Thymus (tissue), 11 donors: ENCODE data around the gene SAMD10. TPM values are rescaled to one million over a fixed set of nuclear protein-coding genes. Genes with fewer than 3 reads are reported as not detected.
"Not testable (repeated sequence)": the region's sequence is repeated elsewhere in the genome, so short reads cannot be mapped to it uniquely, and the experiment has no call there.

ENCODE experiments used
- DNase-seq, 9 donors: peaks; one replicate each; pipeline ENCODE4 v3.0.0-alpha.2; 2013; ENCODE audit warnings: low spot score in 9 of 9, low read depth in 6 of 9, missing footprints in 1 of 9
- H3K27ac ChIP-seq, 2 donors: one replicate each; pipeline ENCODE4 v1.5.1; 2013; ENCODE audit warnings: control low read depth in 1 of 2, low read depth in 1 of 2, low read length in 1 of 2, mild to moderate bottlenecking in 1 of 2, moderate library complexity in 1 of 2
- H3K27me3 ChIP-seq, 2 donors: one replicate each; pipeline ENCODE4 v1.5.1; 2013; ENCODE audit warnings: low read length in 1 of 2; ENCODE audit not compliant: control insufficient read depth in 2 of 2, insufficient read depth in 1 of 2
- H3K36me3 ChIP-seq, 2 donors: one replicate each; pipeline ENCODE4 v1.5.1; 2013; ENCODE audit warnings: low read length in 1 of 2, mild to moderate bottlenecking in 1 of 2, moderate library complexity in 1 of 2; ENCODE audit not compliant: control insufficient read depth in 2 of 2, insufficient read depth in 2 of 2
- H3K4me1 ChIP-seq, 2 donors: one replicate each; pipeline ENCODE4 v1.5.1; 2013; ENCODE audit warnings: low read length in 2 of 2; ENCODE audit not compliant: control insufficient read depth in 2 of 2, insufficient read depth in 2 of 2
- H3K4me3 ChIP-seq, 2 donors: one replicate each; pipeline ENCODE4 v1.5.1; 2013; ENCODE audit warnings: low read length in 2 of 2, control low read depth in 1 of 2, mild to moderate bottlenecking in 1 of 2
- H3K9me3 ChIP-seq, 2 donors: one replicate each; pipeline ENCODE4 v1.5.1; 2013; ENCODE audit warnings: low read length in 1 of 2, mild to moderate bottlenecking in 1 of 2; ENCODE audit not compliant: control insufficient read depth in 2 of 2, insufficient read depth in 1 of 2
- WGBS: extraction: QIAGEN DNeasy Blood & Tissue Kit; methylation state at CpG from one replicate; pipeline ENCODE4 v1.1.7; 2013; 5-methylcytosine and 5-hydroxymethylcytosine counted together
- polyA plus RNA-seq: library from polyadenylated mRNA; stranded (reverse); fragments of 200-250 nt; gene quantifications from one replicate; pipeline ENCODE4 v1.2.3, GENCODE V29; 2013
- total RNA-seq: library from RNA; stranded (reverse); fragments of 120-200 nt; gene quantifications from one replicate; pipeline ENCODE4 v1.2.4, GENCODE V29; 2013
- donor health status: healthy.

SAMD10 gene
- total and polyA plus RNA-seq, 2 donors: 3.4 to 10.5 TPM

DNA sequence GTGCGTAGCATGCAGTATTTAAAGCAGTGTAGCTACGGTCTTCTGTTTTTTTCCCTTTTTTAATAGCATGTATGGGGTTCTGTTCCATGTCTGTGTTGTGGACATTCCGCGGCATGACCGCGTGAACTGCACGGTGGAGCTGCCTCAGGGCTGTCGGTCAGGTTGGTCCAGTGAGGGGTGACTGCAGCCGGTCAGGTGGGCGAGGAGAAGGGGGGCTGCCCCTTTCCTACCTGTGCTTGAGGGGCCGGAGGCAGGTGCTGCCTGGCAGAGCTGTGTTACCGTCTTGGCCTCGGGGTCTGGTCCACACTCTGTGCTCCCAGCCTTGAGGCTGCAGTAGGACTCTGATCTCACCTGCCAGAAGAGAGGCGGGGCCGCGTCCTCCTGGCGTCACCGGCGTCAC is 47.7 kb downstream of the SAMD10 start:
- WGBS: 98% methylated on average over 19 of the region's 19 CpGs
- Histone ChIP-seq H3K4me3 (no peak overlapping the region), H3K9me3 (peaks cover 0 to 3% of the 10 kb centered on the region in 2 donors), H3K36me3 (peaks cover 70 to 84% of the 10 kb centered on the region in 2 donors), H3K27ac (no peak overlapping the region), H3K27me3 (no peaks in the 10 kb centered on the region), H3K4me1 (no peaks in the 10 kb centered on the region)
- no peak for DNase-seq

DNA sequence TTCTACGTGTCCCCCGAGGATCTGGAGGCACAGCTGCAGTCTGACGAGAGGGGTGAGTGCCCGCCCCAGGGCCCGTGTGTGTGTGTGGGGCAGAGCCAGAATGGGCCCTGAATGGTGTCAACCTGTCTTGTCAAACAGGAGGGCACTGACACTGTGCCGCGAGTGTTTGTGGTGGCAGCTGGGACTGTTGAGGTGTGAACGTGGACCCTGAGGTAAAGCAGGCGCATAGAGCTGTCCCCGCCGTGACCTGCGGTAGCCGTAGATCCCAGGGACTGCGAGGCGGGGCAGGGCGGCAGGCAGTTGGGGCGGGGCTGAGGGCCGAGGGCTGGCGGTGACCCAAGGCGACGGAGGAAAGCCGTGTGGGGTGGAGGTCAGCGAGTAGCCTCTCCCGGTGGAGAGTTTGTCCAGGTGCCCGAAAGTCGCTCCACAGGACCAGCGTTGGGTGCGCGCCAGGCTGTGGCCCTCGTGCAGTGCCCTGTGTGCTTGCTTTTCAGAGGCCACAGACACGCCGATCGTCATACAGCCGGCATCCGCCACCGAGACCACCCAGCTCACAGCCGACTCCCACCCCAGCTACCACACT is 48.4 kb downstream of the SAMD10 start:
- no peak overlapping the region for H3K27ac ChIP-seq
- WGBS: 98% methylated on average over 37 of the region's 37 CpGs
- DNase-seq: no peak

DNA sequence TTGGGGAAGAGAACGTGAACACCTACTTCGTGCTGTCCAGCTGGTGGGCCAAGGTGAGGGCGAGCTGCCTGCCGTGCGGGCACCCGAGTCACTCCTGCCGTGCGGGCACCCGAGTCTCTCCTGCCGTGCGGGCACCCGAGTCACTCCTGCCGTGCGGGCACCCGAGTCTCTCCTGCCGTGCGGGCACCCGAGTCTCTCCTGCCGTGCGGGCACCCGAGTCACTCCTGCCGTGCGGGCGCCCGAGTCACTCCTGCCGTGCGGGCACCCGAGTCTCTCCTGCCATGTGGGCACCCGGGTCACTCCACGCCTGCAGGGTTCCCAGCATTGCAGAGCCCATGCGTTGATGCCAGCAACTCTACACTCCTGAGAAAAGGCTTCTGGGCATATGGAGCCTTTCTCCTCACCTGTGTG is 50.0 kb downstream of the SAMD10 start:
- H3K4me3 ChIP-seq, DNase-seq, H3K9me3 ChIP-seq, H3K27me3 ChIP-seq, H3K27ac ChIP-seq, H3K4me1 ChIP-seq: not testable (repeated sequence)
- H3K36me3 ChIP-seq: peaks cover 63 to 73% of the 10 kb centered on the region in 2 donors
- WGBS: 96% methylated on average over 31 of the region's 31 CpGs

More for the DNA sequence above, 48.4 kb downstream of the SAMD10 start:
- Histone ChIP-seq H3K4me1 (no peaks in the 10 kb centered on the region), H3K4me3 (no peak overlapping the region), H3K36me3 (peaks cover 75 to 85% of the 10 kb centered on the region in 2 donors), H3K27me3 (no peaks in the 10 kb centered on the region), H3K9me3 (peaks cover 0 to 3% of the 10 kb centered on the region in 2 donors)

DNA sequence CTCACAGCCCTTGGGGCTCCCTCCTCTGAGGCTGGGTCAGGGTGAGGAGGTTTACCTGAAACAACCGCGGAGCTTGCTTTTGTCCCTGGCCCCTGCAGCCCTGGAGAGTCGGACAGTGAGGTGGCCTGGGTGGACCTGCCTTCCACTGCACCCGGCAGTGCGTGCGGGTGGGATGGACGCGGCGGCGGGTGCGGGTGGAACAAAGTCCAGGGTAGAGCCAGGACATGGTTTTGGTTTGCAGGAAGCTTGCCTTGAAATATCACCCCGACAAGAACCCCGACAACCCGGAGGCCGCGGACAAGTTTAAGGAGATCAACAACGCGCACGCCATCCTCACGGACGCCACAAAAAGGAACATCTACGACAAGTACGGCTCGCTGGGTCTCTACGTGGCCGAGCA is 50.4 kb downstream of the SAMD10 start:
- Histone ChIP-seq H3K4me3 (no peak overlapping the region), H3K4me1 (peaks cover 0 to 3% of the 10 kb centered on the region in 2 donors), H3K9me3 (peaks cover 0 to 3% of the 10 kb centered on the region in 2 donors), H3K27me3 (no peaks in the 10 kb centered on the region), H3K36me3 (peaks cover 61 to 69% of the 10 kb centered on the region in 2 donors), H3K27ac (no peak overlapping the region)
- DNase-seq: no peak
- 98% methylated on average over 26 of the region's 26 CpGs for WGBS

DNA sequence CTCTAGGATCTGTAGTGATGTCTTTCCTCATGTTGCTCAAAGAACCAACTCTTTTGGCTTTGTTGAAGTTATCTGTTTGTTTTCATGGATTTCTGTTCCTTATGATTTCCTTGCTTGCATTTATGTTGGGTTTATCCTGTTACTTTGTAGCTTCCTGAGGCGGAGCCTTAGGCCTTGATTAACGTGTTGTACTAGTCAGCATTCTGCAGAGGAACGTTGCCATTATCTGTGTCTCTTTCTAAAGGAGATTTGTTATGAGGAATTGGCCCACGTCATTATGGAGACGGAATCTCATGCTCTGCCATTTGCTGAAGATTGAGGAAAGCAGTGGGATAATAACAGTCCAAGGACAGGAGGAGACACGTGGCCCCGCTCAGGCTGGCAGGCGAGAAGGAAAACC is 53.1 kb downstream of the SAMD10 start:
- DNase-seq: no peak
- Histone ChIP-seq H3K4me1 (peaks cover 0 to 8% of the 10 kb centered on the region in 2 donors), H3K4me3 (no peak overlapping the region), H3K27me3 (no peaks in the 10 kb centered on the region), H3K36me3 (peaks cover 35 to 46% of the 10 kb centered on the region in 2 donors), H3K9me3 (no peaks in the 10 kb centered on the region), H3K27ac (no peak overlapping the region)
- 96% methylated on average over 8 of the region's 8 CpGs for WGBS

DNA sequence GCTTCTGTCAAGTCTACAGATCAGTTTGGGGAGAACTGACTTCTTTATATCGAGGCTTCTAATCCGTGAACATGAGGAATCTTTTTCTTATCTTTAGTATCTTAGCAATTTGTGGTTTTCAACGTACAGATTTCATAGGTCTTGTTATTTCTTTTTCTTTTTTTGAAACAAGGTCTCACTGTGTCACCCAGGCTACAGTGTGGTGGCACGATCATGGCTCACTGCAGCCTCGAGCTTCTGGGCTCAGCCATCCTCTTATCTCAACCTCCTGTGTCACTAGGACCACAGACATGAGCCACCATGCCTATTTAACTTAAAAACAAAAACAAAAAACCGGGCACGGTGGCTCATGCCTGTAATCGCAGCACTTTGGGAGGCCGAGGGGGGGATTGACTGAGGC is 55.2 kb downstream of the SAMD10 start:
- Histone ChIP-seq H3K27me3 (no peaks in the 10 kb centered on the region), H3K4me1 (peaks cover 0 to 8% of the 10 kb centered on the region in 2 donors), H3K9me3 (no peaks in the 10 kb centered on the region), H3K4me3 (no peak overlapping the region), H3K27ac (no peak overlapping the region), H3K36me3 (peaks cover 21 to 41% of the 10 kb centered on the region in 2 donors)
- WGBS: 52% methylated on average over 9 of the region's 9 CpGs
- DNase-seq: no peak

Other genes with a start within 250 kb of the SAMD10 start
- 80.5 TPM for gene LIME1, start 243.0 kb downstream of the SAMD10 start, total RNA-seq
- 181 TPM for gene LIME1, start 243.0 kb downstream of the SAMD10 start, polyA plus RNA-seq
- gene SLC2A4RG, start 239.9 kb downstream of the SAMD10 start, total RNA-seq: 33.4 TPM
- 66.1 TPM for gene SLC2A4RG, start 239.9 kb downstream of the SAMD10 start, polyA plus RNA-seq
- gene ZBTB46, start 148.4 kb downstream of the SAMD10 start, total RNA-seq: 5.8 TPM
- gene ZBTB46, start 148.4 kb downstream of the SAMD10 start, polyA plus RNA-seq: 3.7 TPM
- not detected for gene ABHD16B, start 118.1 kb downstream of the SAMD10 start, total RNA-seq
- gene ABHD16B, start 118.1 kb downstream of the SAMD10 start, polyA plus RNA-seq: 0.57 TPM
- gene TPD52L2, start 114.4 kb downstream of the SAMD10 start, total RNA-seq: 37.9 TPM
- 73.2 TPM for gene TPD52L2, start 114.4 kb downstream of the SAMD10 start, polyA plus RNA-seq
- 26.1 TPM for gene DNAJC5, start 84.5 kb downstream of the SAMD10 start, total RNA-seq
- gene DNAJC5, start 84.5 kb downstream of the SAMD10 start, polyA plus RNA-seq: 23.3 TPM
- 21.2 TPM for gene UCKL1, start 23.2 kb downstream of the SAMD10 start, total RNA-seq
- 51.8 TPM for gene UCKL1, start 23.2 kb downstream of the SAMD10 start, polyA plus RNA-seq
- gene ZNF512B, start 9.7 kb downstream of the SAMD10 start, total RNA-seq: 10.0 TPM
- 13.4 TPM for gene ZNF512B, start 9.7 kb downstream of the SAMD10 start, polyA plus RNA-seq
- gene PRPF6, start 1.5 kb upstream of the SAMD10 start, total RNA-seq: 45.1 TPM
- 56.1 TPM for gene PRPF6, start 1.5 kb upstream of the SAMD10 start, polyA plus RNA-seq
- gene C20orf204, start 56.5 kb upstream of the SAMD10 start, total RNA-seq: 17.0 TPM
- 8.2 TPM for gene C20orf204, start 56.5 kb upstream of the SAMD10 start, polyA plus RNA-seq
- 0.66 TPM for gene SOX18, start 70.0 kb upstream of the SAMD10 start, total RNA-seq
- 17.2 TPM for gene SOX18, start 70.0 kb upstream of the SAMD10 start, polyA plus RNA-seq
- 24.6 TPM for gene TCEA2, start 83.6 kb upstream of the SAMD10 start, total RNA-seq
- 53.2 TPM for gene TCEA2, start 83.6 kb upstream of the SAMD10 start, polyA plus RNA-seq
- 42.8 TPM for gene RGS19, start 99.9 kb upstream of the SAMD10 start, total RNA-seq
- 27.2 TPM for gene RGS19, start 99.9 kb upstream of the SAMD10 start, polyA plus RNA-seq
- 1.4 TPM for gene OPRL1, start 100.4 kb upstream of the SAMD10 start, total RNA-seq
- 1.1 TPM for gene OPRL1, start 100.4 kb upstream of the SAMD10 start, polyA plus RNA-seq
- gene LKAAEAR1, start 104.8 kb upstream of the SAMD10 start, total RNA-seq: 0.80 TPM
- gene LKAAEAR1, start 104.8 kb upstream of the SAMD10 start, polyA plus RNA-seq: 0.14 TPM
- gene NPBWR2, start 127.9 kb upstream of the SAMD10 start, total RNA-seq: not detected
- 0.02 TPM for gene NPBWR2, start 127.9 kb upstream of the SAMD10 start, polyA plus RNA-seq
- gene MYT1, start 184.8 kb upstream of the SAMD10 start, total RNA-seq: 0.19 TPM
- 0.25 TPM for gene MYT1, start 184.8 kb upstream of the SAMD10 start, polyA plus RNA-seq